Measurements from ENCODE around the gene INSIG1. TPM values are rescaled to one million over a fixed set of nuclear protein-coding genes. Genes with fewer than 3 reads are reported as not detected.

INSIG1 gene
- total RNA-seq, 1 experiment from 2014 or later, result 54.7 TPM

GRCh38 chr7:155256761-155257481 is 40.8 kb upstream of the INSIG1 start:
- Histone ChIP-seq H3K79me2 (ENCODE audit: insufficient read depth, low read length) (no peaks in the 10 kb centered on the region), H3K4me3 (replicated peaks in 1 of 2; ENCODE audit: low read depth in 1 of 2, low read length in 2 of 2) (no peak overlapping the region), H3K9me2 (ENCODE audit: insufficient read depth) (no peaks in the 10 kb centered on the region), H3K4me1 (ENCODE audit: control insufficient read depth in 1 of 2, insufficient read depth in 2 of 2, low read length in 2 of 2) (peaks cover 0 to 4% of the 10 kb centered on the region in 2 experiments; a peak in 2 of 4 replicates), H2AFZ (ENCODE audit: low read depth, low read length, poor library complexity, severe bottlenecking) (no peak overlapping the region), H3K9me3 (ENCODE audit: control insufficient read depth in 1 of 2, insufficient read depth in 1 of 2, low read depth in 1 of 2, low read length in 2 of 2) (no peaks in the 10 kb centered on the region), H3K27ac (ENCODE audit: low read depth, low read length) (no peak overlapping the region), H3K36me3 (ENCODE audit: control insufficient read depth in 1 of 2, insufficient read depth in 2 of 2, low read length in 2 of 2) (no peaks in the 10 kb centered on the region), H3K4me2 (ENCODE audit: low read length) (no peak overlapping the region), H3K9ac (ENCODE audit: low read length) (no peak overlapping the region), H3K27me3 (ENCODE audit: insufficient read depth, low read length) (no peaks in the 10 kb centered on the region), H4K20me1 (ENCODE audit: insufficient read depth) (no peaks in the 10 kb centered on the region)
- RAD21 ChIA-PET (ENCODE audit: low non-redundant PET in 1 of 2, low total read pairs in 2 of 2, uncharacterized antibody in 2 of 2, unreplicated experiment in 2 of 2), result no interaction called here
- DNase-seq (ENCODE audit: low read depth, low spot score) (no peak), ATAC-seq (no peak)
- TF ChIP-seq SRF (IDR thresholded peaks at IDR 0.05; ENCODE audit: low read depth), result no peak
- TF ChIP-seq CTCF (IDR thresholded peaks at IDR 0.05 in 2 of 3, conservative IDR thresholded peaks at IDR 0.05 in 1 of 3; ENCODE audit: borderline replicate concordance in 1 of 3, insufficient read depth in 1 of 3, low read depth in 2 of 3, low read length in 2 of 3), result no peak
- TF ChIP-seq, protein P1, sequence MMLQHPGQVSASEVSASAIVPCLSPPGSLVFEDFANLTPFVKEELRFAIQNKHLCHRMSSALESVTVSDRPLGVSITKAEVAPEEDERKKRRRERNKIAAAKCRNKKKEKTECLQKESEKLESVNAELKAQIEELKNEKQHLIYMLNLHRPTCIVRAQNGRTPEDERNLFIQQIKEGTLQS (IDR thresholded peaks at IDR 0.05), result no peak
- TF ChIP-seq POLR2AphosphoS5 (IDR thresholded peaks at IDR 0.05; ENCODE audit: low read depth, low read length), result no peak
- TF ChIP-seq ZNF274 (IDR thresholded peaks at IDR 0.05; ENCODE audit: low read depth, low read length), result no peak
- TF ChIP-seq ELF1 (IDR thresholded peaks at IDR 0.05; ENCODE audit: borderline replicate concordance, low read depth), result no peak
- no peak for TF ChIP-seq ZFX (IDR thresholded peaks at IDR 0.05)
- TF ChIP-seq, protein P2, sequence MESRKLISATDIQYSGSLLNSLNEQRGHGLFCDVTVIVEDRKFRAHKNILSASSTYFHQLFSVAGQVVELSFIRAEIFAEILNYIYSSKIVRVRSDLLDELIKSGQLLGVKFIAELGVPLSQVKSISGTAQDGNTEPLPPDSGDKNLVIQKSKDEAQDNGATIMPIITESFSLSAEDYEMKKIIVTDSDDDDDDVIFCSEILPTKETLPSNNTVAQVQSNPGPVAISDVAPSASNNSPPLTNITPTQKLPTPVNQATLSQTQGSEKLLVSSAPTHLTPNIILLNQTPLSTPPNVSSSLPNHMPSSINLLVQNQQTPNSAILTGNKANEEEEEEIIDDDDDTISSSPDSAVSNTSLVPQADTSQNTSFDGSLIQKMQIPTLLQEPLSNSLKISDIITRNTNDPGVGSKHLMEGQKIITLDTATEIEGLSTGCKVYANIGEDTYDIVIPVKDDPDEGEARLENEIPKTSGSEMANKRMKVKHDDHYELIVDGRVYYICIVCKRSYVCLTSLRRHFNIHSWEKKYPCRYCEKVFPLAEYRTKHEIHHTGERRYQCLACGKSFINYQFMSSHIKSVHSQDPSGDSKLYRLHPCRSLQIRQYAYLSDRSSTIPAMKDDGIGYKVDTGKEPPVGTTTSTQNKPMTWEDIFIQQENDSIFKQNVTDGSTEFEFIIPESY (IDR thresholded peaks at IDR 0.05; ENCODE audit: extremely low read depth, insufficient replicate concordance, low read length), result no peak
- no peak for TF ChIP-seq SIN3A (IDR thresholded peaks at IDR 0.05; ENCODE audit: low read depth)
- TF ChIP-seq EZH2 (IDR thresholded peaks at IDR 0.05), result no peak
- TF ChIP-seq POLR2A (IDR thresholded peaks at IDR 0.05; ENCODE audit: borderline replicate concordance, extremely low read depth, insufficient read depth, insufficient read length), result no peak
- no peak for TF ChIP-seq SP1 (IDR thresholded peaks at IDR 0.05; ENCODE audit: low read depth)
- TF ChIP-seq FOSL1 (IDR thresholded peaks at IDR 0.05; ENCODE audit: low read depth), result no peak
- no peak for TF ChIP-seq TCF7L2 (IDR thresholded peaks at IDR 0.05; ENCODE audit: borderline replicate concordance, extremely low read depth, insufficient read depth, insufficient read length)
- no peak for TF ChIP-seq CEBPB (IDR thresholded peaks at IDR 0.05; ENCODE audit: low read depth)
- TF ChIP-seq JUND (IDR thresholded peaks at IDR 0.05), result no peak
- TF ChIP-seq REST (IDR thresholded peaks at IDR 0.05; ENCODE audit: low read depth), result no peak
- TF ChIP-seq, protein P3, sequence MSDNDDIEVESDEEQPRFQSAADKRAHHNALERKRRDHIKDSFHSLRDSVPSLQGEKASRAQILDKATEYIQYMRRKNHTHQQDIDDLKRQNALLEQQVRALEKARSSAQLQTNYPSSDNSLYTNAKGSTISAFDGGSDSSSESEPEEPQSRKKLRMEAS (IDR thresholded peaks at IDR 0.05), result no peak
- CTCF ChIA-PET, result no interaction called here
- BruUV-seq (replicated peaks), result no TSS peak
- POLR2A ChIA-PET, result no interaction called here
- intact Hi-C loops (cut with micrococcal nuclease), result no loop called here

Measured in HCT116 (cell line).